Stimulated activated CD4-positive, alpha-beta T cell treated with anti-CD3 and anti-CD28 coated beads, TNF-alpha, amount 100 ng/mL, for 24 hours (primary cell): ENCODE data around the gene CDY1B.
"Not testable (repeated sequence)": the region's sequence is repeated elsewhere in the genome, so short reads cannot be mapped to it uniquely, and the experiment has no call there.

Source experiments
- DNase-seq, 3 experiments: peaks; one replicate each; pipeline ENCODE4 v3.0.0-alpha.2; 2020; ENCODE audit warnings: low read depth in 3 of 3

The CDY1B gene

DNA sequence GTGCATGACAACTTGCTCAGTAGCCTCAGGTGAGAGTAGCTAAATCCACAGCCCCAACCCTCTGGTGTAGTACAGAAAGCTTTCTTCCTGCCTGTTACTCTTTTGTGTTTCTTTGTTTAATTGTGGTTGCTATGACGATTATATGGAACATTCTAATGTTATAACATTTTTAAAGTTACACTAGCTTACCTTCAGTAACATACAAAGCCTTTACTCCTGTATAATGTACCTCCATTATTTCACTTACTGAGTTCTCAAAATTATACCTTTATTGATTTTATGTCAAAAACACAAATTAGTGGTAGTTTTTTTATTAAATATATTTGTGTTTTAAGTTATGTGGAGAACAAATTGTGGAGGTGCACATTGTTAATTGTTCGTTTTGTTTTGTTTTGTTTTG is at the start of gene CDY1B:
CDY1B (minus strand) TSS at position 101 of the 400 bp plus-strand sequence. CDS start 331 bp downstream, outside the sequence.
- DNase-seq = not testable (repeated sequence)

GRCh38 chrY:24049525-24049924 is 1.7 kb upstream of the CDY1B start:
- DNase-seq = not testable (repeated sequence)

DNA sequence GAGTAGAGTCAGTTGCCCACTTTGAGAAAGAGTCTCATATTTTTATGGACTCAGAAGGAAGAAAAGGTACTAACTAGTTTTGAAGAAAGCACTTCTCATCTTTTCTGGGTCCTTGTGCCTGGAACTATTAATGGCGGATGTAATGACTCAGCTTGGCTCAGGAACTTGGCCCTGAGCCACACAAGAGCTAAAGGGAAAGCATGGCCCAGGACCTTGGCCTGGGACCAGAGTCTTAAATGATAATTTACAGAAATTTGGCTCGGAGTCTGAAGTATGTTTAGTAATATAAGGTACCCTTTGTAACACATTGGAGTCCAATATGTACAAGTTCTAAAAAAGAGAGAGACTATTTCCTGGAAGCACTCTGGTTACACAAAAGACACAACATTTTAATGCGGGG is 4.6 kb downstream of the CDY1B start:
- not testable (repeated sequence) for DNase-seq

GRCh38 chrY:24039008-24039718 is 8.7 kb downstream of the CDY1B start:
- not testable (repeated sequence) for DNase-seq

DNA sequence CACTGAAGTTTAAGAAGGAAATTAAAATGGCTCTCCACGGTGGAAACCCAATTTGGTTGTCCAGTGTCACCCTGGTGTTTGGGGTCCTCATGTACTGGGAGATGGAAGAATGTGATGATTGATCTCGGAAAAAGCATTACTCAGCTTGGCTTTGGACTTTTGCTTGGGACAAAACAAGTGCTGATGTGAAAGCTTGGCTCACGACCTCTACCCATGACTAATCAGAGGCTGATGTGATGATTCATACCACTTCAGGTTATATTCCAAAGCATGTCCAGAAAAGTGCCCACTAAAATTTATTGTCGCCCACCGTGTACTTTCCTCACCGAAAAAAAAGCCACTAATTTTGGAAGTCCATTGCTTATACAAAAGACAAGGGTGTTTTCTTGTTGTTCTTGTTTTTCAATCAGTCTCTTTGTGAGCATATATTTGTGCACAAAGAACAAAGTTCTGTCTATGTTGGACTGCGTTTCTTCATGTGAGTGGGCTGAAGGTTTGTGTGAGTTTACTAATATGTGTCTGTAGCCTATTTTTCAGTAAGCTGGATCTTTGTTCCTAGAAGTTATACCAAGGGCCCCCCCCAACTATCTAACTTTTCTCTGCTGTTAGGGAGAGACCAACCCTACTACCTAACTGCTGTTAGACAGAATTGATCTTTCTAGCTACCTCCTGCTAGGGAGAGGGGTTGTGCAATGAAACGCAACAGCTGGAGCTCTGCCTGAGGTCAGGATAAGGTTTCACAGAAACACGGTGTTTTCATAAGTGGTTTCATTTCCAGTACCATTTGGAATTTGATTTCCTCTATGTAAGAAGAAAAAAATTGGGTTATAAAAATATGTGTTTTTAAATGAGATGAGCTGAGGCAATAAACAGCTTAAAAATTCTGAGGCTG is 21.4 kb downstream of the CDY1B start:
- not testable (repeated sequence) for DNase-seq
